Sigmoid colon (tissue), 4 donors: ENCODE data around the gene F12.

Source experiments
- CTCF ChIP-seq, 4 experiments: fragments of 450-650 bp in 3 of 4; fragments of 200-600 bp in 1 of 4; IDR thresholded peaks; one replicate each; pipeline ENCODE4 v1.5.1; 2016 to 2019; ENCODE audit warnings: antibody characterized with exemption in 4 of 4, mild to moderate bottlenecking in 3 of 4, moderate library complexity in 2 of 4
- EP300 ChIP-seq, 4 donors: sonication (generic); formaldehyde crosslinking; IDR thresholded peaks; one replicate each; pipeline ENCODE4 v1.6.1; 2017; ENCODE audit warnings: antibody characterized with exemption in 4 of 4
- POLR2A ChIP-seq, 2 donors: fragments of 450-650 bp; IDR thresholded peaks; one replicate each; pipeline ENCODE4 v1.6.1; 2016; ENCODE audit warnings: antibody characterized with exemption in 2 of 2, mild to moderate bottlenecking in 2 of 2, moderate library complexity in 2 of 2

DNA sequence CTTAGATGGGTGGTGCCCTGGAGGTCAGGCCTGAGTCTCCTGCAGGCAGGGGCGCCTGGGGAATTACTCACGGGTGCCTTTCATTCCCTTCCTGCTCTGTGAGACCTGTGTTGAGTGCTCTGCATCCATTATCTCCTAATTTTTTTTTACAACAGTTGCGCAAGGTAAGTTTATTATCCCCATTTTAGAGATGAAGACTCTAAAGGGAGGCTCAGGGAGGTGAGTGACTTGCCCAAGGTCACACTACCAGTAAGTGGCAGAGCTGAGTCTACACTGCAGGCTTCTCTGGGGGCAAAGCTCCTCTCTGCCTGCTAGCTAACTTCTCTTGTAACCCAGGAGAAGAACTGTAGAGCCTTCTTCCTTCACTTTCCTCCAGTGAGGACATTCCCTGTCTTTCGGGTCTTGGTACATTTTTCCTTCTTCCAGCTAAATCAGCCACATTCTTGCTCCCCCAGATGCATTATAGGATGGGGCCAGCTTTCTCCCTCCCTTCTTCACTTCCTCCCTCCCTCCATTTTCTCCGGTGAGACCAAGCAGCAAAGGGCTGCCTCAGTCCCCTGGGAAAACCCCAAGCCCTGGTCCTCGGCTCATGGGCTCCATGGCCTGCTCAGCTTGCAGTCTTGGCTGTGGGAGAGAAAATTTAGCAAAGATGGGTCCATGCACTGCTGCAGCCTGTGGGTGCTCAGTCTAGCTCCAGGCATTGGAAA is 39.0 kb upstream of the F12 start:
- TF ChIP-seq CTCF (IDR thresholded peaks at IDR 0.05) (no peak), POLR2A (IDR thresholded peaks at IDR 0.05) (no peak), EP300 (IDR thresholded peaks at IDR 0.05) (no peak)
